HL-60/S4 treated with retinoic acid at 250 ng/mL for 4 days and 3 days (cell line): ENCODE results near the gene TEX50.
"Not testable (repeated sequence)": the region's sequence is repeated elsewhere in the genome, so short reads cannot be mapped to it uniquely, and the experiment has no call there.

Experiments
- in situ Hi-C: fragments of 300-500 bp; cut with MboI; formaldehyde crosslinking; loops from 2 replicates; pipeline ENCODE4 v1.7.0; 2022; ENCODE audit warnings: low sequenced_read_pairs

The TEX50 gene

DNA sequence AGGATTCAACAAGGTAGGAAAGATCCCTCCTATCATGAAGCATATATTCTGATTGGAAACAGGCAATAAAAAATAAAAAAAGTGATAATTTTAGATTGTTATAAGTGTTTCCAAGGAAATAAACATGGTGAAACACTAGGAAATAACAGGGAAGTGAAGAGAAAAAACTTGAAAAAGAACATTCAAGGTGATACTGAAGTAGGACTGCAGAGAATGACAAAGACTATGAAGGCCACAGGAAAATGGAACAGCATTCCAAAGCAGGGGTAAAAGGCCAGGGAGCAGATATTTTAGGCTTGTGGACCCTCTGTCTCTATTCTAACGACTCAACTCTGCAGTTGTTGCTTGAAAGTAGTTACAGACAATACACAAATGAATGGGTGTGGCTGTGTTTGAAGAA, 26.6 kb downstream of the TEX50 start:
- in situ Hi-C loops, result no loop called here

- in situ Hi-C loops, result no loop called here
Observed at GRCh38 chr1:173663159-173663558, 28.0 kb downstream of the TEX50 start.

DNA sequence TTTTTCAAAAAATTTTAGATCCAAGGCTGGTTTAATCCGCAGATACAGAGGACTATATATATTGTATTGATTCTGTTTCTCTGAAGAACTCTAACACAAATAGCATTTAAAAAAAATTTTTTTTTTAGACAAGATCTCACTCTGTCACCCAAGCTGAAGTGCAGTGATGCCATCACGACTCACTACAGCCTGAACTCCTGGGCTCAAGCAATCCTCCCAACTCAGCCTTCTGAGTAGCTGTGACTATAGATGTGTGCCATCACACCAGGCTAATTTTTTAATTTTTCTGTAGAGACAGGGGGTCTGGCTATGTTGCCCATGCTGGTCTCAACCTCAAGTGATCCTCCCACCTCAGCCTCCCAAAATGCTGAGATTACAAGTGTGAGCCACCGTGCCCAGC, 31.5 kb downstream of the TEX50 start:
- in situ Hi-C loops, result no loop called here

GRCh38 chr1:173669491-173669941, 34.4 kb downstream of the TEX50 start, which contains the start of gene ANKRD45:
Gene ANKRD45 (minus strand): TSS chr1:173669851. CDS start chr1:173659418, 10,433 bp downstream.
- in situ Hi-C loops, result no loop called here

- in situ Hi-C loops, result not testable (repeated sequence)
Observed at GRCh38 chr1:173674496-173674895, 39.4 kb downstream of the TEX50 start.

DNA sequence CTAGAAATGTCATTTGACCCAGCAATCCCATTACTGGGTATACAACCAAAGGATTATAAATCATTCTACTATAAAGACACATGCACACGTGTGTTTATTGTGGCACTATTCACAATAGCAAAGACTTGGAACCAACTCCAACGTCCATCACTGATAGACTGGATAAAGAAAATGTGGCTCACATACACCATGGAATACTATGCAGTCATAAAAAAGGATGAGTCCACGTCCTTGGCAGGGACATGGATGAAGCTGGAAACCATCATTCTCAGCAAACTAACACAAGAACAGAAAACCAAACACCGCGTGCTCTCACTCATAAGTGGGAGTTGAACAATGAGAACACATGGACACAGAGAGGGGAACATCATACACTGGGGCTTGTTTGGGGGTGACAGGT, 45.0 kb downstream of the TEX50 start:
- in situ Hi-C loops, result not testable (repeated sequence)

- in situ Hi-C loops, result no loop called here
Observed at GRCh38 chr1:173682184-173682583, 47.0 kb downstream of the TEX50 start.

DNA sequence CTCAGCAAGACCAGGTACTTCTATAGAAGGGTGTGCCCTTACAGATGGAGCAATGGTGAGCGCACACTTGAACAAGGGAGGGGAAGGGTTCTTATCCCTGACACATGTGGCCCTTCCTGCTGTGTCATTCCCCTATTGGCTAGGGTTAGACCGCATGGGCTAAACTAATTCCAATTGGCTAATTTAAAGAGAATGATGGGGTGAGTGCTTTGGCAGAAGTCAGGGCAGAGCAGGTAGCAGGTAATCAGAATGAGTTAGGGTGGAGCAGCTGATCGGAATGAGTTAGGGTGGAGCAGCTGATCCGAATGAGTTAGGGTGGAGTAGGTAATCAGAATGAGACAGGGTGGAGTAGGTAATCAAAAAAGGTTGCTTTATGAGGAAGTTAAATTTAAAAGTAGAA, 48.7 kb downstream of the TEX50 start:
- in situ Hi-C loops, result not testable (repeated sequence)

DNA sequence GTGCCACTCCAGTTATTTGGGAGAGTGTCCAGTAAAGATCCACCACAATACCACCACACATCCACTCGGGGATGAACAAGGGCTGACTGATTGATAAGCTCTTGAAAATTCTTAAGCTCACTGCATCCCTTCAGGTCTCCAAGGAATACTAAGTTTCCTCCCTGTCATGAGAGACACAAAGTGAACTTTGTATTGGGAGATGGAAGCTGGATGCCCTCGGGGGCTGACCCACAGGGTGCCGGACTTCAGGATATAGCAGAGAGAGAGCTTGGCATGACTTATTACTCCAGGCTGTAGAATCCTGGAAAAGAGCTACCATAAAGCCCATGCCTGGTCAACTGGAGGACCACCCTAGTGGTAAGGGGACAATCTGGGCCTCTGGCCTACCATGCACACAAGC, 50.0 kb downstream of the TEX50 start:
- in situ Hi-C loops, result not testable (repeated sequence)
